ENCODE measurements around the gene ENDOV.

- no peak for TF ChIP-seq CTCF (IDR thresholded peaks at IDR 0.05; ENCODE audit: low read depth, low read length, missing input control)
- TF ChIP-seq RAD21 (IDR thresholded peaks at IDR 0.05): no peak
- no peak for TF ChIP-seq SP1 (IDR thresholded peaks at IDR 0.05)
- TF ChIP-seq YY1 (IDR thresholded peaks at IDR 0.05): no peak
- TF ChIP-seq MAX (IDR thresholded peaks at IDR 0.05): no peak
Measured at GRCh38 chr17:80393961-80394360, 21.0 kb upstream of the ENDOV start.

Measured in liver (tissue), 3 donors.